Heart right ventricle (tissue), 16 donors: ENCODE results near the gene MORN5. TPM values are rescaled to one million over a fixed set of nuclear protein-coding genes. Genes with fewer than 3 reads are reported as not detected.

Experiments used
- ATAC-seq, 8 donors: fragments of 200-7000 bp; cut with Tn5 transposase; one replicate each; pipeline ENCODE4 v1.9.1; 2020; ENCODE audit warnings: mild to moderate bottlenecking in 8 of 8, moderate library complexity in 8 of 8, moderate number of reproducible peaks in 1 of 8
- DNase-seq, 2 donors: peaks; one replicate each; pipeline ENCODE4 v3.0.0-alpha.2; 2020
- H3K27ac ChIP-seq, 10 donors: fragments of 200-600 bp; sonication (generic) in 2 of 10; one replicate each; pipeline versions ENCODE4 v1.5.0 to v1.8.0; 2020 to 2022; ENCODE audit warnings: mild to moderate bottlenecking in 3 of 10
- H3K27me3 ChIP-seq, 7 donors: fragments of 200-600 bp; one replicate each; pipeline ENCODE4 v1.8.0; 2021 to 2022; ENCODE audit warnings: mild to moderate bottlenecking in 2 of 7
- H3K36me3 ChIP-seq, 9 donors: fragments of 200-600 bp; sonication (generic) in 1 of 9; one replicate each; pipeline versions ENCODE4 v1.5.0 to v1.8.0; 2020 to 2022; ENCODE audit warnings: mild to moderate bottlenecking in 2 of 9
- H3K4me1 ChIP-seq, 9 donors: fragments of 200-600 bp; sonication (generic) in 1 of 9; one replicate each; pipeline versions ENCODE4 v1.5.0 to v1.8.0; 2020 to 2022; ENCODE audit warnings: mild to moderate bottlenecking in 4 of 9
- H3K4me3 ChIP-seq, 10 donors: fragments of 200-600 bp; sonication (generic) in 2 of 10; one replicate each; pipeline versions ENCODE4 v1.5.0 to v1.8.0; 2020 to 2022; ENCODE audit warnings: mild to moderate bottlenecking in 7 of 10, moderate library complexity in 2 of 10
- H3K9me3 ChIP-seq, 11 donors: fragments of 200-600 bp in 10 of 11; sonication (generic) in 2 of 11; one replicate each; pipeline versions ENCODE4 v1.5.0 to v1.8.0; 2013 to 2022; ENCODE audit warnings: mild to moderate bottlenecking in 2 of 11, control low read depth in 1 of 11, moderate library complexity in 1 of 11
- CTCF ChIP-seq, 9 donors: fragments of 200-600 bp; sonication (generic) in 2 of 9; IDR thresholded peaks; one replicate each; pipeline versions ENCODE4 v1.5.0 to v1.8.0; 2021 to 2022; ENCODE audit warnings: antibody characterized with exemption in 9 of 9, mild to moderate bottlenecking in 5 of 9, moderate library complexity in 1 of 9
- WGBS, 2 donors: extraction: QIAGEN DNeasy Blood & Tissue Kit; methylation state at CpG; one replicate each; pipeline ENCODE4 v1.1.7; 2013; ENCODE audit warnings: inconsistent platforms in 1 of 2; 5-methylcytosine and 5-hydroxymethylcytosine counted together
- intact Hi-C, 10 donors: fragments of 100-400 bp; cut with DNase I; formaldehyde crosslinking; loops; one replicate each; pipeline versions ENCODE4 v1.11.1 to v1.14.2; 2022
- polyA plus RNA-seq, 2 donors: library from polyadenylated mRNA; stranded (reverse); fragments of 200-250 nt; gene quantifications; one replicate each; pipeline ENCODE4 v1.2.3, GENCODE V29; 2013
- total RNA-seq, 10 donors: library from RNA; stranded (reverse); fragmentation: NEBNext Ultra II Directional in 3 of 10; extraction: Animal tissue kit (Norgen Biotek cat#: 25700) in 3 of 10; gene quantifications; one replicate each; pipeline versions ENCODE4 v1.2.1 to v1.2.4, GENCODE V29; 2021 to 2023
- donor health status: Arrhythmogenic right ventricular cardiomyopathy.
- donor health status: ischemic (EF 13 %, LVEDD 7.1; RV severe dilation, severe dysfunction).
- donor health status: healthy with polysubstance abuse.
- donor health status: DM: no; HTN: yes; CAD: no.
- donor health status: DM: no; HTN: no; CAD: no.
- donor health status: ischemic (EF 25% LVEDD 6.9; RV normal size, moderate dysfunction).
- donor health status: ischemic (EF 25% LVEDD 5.7; RV mildly dilated, moderate dysfunction).
- donor health status: healthy.
- donor health status: DM: yes; HTN: yes; CAD: no.
- donor health status: Ischemic cardiomyopathy.
- donor health status: ischemic (EF 35%, LVEDD 5.7; RV mildly dilated, moderate dysfunction).
- donor health status: nonischemic (EF 11% LVEDD 7.7; RV severe dilation, severe dysfunction).
- donor health status: DM: yes; HTN: yes; CAD: no.
- donor health status: PGD.
- donor health status: ischemic (EF 29% LVEDD 5.4; RV normal size, mild dysfunction).
- donor health status: nonischemic (EF 23%, LVEDD 6.1; RV moderate dilation, normal function).

Gene MORN5
- total and polyA plus RNA-seq, 12 donors, result not detected

DNA sequence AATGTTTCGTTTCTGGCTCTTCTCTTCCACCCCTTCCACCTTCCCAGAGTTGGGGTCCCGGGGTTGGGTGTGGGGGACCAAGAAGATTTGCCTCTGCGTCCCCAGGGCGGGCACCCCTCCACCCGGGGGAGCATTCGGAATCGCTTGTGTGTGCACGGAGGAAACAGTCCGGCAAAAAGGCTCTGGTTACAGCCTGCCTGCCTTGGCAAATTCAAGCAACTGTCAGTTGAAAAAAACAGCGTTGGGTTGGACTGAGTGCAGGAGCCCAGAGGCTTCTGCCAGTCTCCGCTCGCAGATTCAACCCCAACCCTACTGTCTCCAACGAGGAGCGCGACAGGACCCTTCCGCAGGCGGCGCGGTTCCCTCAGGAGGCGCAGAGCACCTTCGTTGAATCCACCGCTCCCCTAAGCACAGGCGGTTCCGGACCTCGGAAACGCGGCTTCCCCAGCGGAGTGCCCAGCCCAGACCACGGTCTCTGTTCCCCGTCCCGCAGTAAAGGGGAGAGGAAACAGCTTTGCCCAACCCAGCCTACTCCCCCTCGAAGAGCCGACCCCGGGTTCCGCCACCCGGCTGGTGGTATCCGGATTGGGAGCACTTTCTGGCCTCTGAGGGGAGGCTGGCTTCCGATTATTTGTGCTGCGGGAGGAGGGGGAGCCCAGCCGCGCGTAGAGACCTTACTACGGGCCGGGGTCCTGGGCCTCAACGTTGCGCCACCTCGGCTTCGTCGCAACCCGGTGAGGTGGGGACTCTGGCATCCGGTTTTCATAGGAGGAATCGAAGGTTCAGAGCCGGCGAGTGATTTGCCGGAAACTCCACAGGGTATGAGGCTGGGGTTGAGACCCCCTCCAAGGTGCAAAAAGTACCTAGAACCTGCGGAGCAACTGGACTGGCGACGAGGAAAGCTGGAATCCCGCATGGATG, 59.5 kb downstream of the MORN5 start:
- Histone ChIP-seq H3K4me3 (peak overlapping the region; percentile 8 to 43 (median 28)), H3K9me3 (no peaks in the 10 kb centered on the region), H3K36me3 (no peaks in the 10 kb centered on the region), H3K27ac (no peak overlapping the region), H3K4me1 (peaks cover 10 to 59% (median 31%) of the 10 kb centered on the region in 9 donors), H3K27me3 (peaks cover 17 to 100% (median 95%) of the 10 kb centered on the region in 7 donors)
- peak; percentile 4 to 37 (median 30) for ATAC-seq
- TF ChIP-seq CTCF (IDR thresholded peaks at IDR 0.05), result no peak
- no peak for DNase-seq
- intact Hi-C loops, result no loop called here
- 6 to 10% methylated on average over 59 of the region's 59 CpGs for WGBS, 2 donors

DNA sequence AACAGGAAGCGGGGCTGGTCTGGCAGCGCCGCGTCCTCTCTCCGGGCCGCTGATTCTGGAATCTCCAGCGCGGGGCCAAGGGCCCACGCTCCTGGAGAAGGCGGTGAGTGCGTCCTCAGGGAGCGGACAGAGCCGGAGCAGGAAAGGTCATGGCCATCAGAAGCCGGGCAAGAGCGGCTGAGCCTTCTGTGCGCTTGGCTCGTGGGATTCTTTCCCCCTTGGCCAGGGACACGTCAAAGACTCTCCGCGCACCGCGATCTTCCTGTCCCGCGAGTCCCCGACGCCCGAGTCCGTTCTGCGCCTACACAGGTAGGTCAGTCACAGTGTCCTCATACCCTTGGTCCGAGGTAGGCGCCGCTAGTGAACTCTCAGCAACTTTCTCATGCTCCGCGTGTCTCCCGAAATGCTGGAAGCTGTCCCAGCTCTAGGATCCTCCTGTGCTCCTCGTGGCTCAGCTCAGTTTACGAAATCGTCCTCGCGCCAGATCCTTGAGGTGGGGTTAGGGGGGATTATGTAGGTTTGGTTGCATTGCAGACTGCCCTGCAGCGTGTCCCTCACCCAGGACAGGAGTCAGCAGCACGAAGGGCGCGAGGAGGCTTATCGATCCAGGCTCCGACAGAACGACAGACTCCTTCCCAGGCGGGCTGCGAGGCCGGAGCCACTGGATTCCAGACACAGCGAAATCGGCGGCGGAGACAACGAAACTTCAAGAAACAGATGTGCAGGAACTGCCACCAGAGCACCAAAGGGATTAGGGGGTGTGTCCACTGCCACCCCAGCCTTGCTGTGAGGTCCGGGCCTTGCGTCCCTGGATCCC, 60.4 kb downstream of the MORN5 start:
- intact Hi-C loops, result loop anchor here in 1 of 10 donors (10.0 kb wide), 1 partner anchor 125 kb away; no protein-coding TSS in a partner anchor
- Histone ChIP-seq H3K9me3 (no peaks in the 10 kb centered on the region), H3K27ac (no peak overlapping the region), H3K27me3 (peaks cover 16 to 100% (median 98%) of the 10 kb centered on the region in 7 donors), H3K4me1 (peaks cover 10 to 55% (median 31%) of the 10 kb centered on the region in 9 donors), H3K36me3 (no peaks in the 10 kb centered on the region), H3K4me3 (peak overlapping the region; percentile 8 to 43 (median 28))
- ATAC-seq (peak in 7 of 8 donors; percentile 10 to 41 (median 22)), DNase-seq (no peak)
- 13 to 20% methylated on average over 57 of the region's 57 CpGs for WGBS, 2 donors
- TF ChIP-seq CTCF (IDR thresholded peaks at IDR 0.05), result no peak

DNA sequence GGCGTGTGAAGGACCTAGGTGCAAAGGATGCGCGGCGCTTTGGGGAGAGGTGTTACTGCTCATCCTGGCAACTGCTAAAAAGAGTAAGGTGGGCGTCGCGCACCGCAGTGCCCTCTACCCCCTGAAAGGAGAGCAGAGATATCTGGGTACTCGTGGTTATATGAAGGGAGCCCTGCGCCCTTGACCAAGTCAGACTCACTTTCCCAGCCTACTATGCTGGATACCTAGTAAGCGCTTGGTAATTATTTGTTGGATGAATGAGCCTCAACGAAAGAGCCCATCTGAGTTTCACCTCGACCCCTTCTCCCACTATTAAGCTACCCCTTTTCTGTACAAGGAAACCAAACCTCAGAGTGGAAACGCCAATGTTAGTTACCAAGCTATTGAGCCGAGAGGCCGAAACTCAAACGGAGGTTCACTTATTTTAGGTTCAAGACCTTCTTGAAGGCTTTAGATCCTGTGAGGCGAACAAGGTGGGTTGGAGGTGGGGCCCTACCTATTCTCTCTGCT, 61.0 kb downstream of the MORN5 start:
- peaks cover 10 to 60% (median 31%) of the 10 kb centered on the region in 9 donors for H3K4me1 ChIP-seq
- 32 to 42% methylated on average over 18 of the region's 18 CpGs for WGBS, 2 donors
- no peak overlapping the region for H3K27ac ChIP-seq
- DNase-seq, result no peak
- TF ChIP-seq CTCF (IDR thresholded peaks at IDR 0.05), result no peak
- peaks cover 16 to 100% (median 99%) of the 10 kb centered on the region in 7 donors for H3K27me3 ChIP-seq
- ATAC-seq, result no peak
- intact Hi-C loops, result loop anchor here in 1 of 10 donors (10.0 kb wide), 1 partner anchor 124 kb away; no protein-coding TSS in a partner anchor
- H3K4me3 ChIP-seq, result peak overlapping the region in 1 of 10 donors; percentile 16
- H3K36me3 ChIP-seq, result no peaks in the 10 kb centered on the region
- H3K9me3 ChIP-seq, result no peaks in the 10 kb centered on the region
